GM12873 (cell line): Measurements from ENCODE around the gene RBPJ.

Experiments
- CTCF ChIP-seq: IDR thresholded peaks from 2 replicates; pipeline ENCODE4 v1.5.1; 2012; ENCODE audit warnings: low read depth, mild to moderate bottlenecking, moderate library complexity, low read length, control low read depth; ENCODE audit not compliant: insufficient read depth; ENCODE audit errors: missing control alignments

The RBPJ gene

GRCh38 chr4:26426892-26427291 lies 106.1 kb downstream of the RBPJ start:
- no peak for TF ChIP-seq CTCF

DNA sequence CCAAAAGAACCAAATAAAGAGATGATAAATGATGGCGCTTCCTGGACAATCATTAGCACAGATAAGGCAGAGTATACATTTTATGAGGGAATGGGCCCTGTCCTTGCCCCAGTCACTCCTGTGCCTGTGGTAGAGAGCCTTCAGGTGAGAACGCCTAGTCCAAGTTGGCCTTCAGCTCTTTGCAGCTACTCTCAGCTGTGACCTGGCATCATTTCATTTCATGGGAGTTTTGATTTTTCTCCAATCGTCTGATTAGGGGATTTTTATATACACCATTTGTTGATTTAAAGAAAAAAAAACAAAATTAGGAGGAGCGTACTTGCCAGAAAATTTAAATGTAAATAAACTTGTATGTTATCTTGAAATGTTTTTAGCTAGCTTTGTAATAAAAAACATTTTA lies 109.1 kb downstream of the RBPJ start:
- no peak for TF ChIP-seq CTCF

DNA sequence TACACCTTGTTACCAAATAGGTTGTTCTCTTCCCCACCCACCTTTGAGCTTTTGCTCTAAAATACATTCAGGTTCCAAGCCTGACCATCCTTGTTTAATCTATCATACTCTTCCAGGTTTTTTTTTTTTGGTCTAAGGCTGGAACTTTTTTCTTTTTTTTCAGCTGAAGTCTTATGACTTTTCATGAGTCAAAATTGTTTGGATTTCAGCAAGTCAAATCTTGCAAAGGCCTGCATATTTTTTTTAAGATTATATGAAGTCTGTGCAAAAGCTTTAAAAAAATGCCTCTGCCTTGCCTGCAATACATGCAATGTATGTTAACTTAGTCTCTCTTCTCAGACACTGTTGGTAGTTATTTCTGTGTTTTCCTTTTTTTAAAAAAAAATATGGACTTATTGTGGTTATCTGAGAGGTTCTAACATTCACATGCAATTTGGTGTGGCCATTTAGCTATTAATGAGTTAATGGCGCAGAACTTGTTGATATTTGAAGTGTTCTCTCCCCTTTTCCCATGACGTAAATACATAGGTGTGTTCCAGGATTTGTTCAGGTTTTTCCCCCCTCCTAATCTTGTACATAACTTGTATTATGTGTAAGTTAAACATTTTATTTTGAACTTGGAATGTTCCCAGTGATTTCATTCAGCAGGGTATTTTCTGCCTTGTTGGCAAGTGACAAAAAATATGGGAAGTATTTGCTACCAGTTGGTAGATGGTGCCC lies 110.8 kb downstream of the RBPJ start:
- TF ChIP-seq CTCF, result no peak

DNA sequence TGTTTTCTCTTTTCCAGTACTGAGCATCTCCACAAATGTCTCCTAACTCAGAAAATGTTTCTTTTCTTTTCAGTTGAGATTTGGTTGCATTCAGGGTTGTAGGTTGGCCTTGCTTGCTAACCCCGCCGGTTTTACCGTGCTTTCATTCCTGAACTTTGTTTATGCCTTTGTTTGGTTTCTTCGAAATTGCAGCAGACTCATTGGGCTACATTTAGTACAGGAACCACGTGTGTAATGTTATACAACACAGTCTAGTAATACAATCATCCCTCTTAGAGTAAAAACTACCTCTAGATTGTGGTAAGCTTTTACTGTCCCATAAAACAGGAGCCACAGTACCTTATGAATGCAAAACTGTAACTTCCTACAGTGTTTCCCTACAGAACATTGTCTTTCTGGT lies 111.6 kb downstream of the RBPJ start:
- no peak for TF ChIP-seq CTCF

- TF ChIP-seq CTCF, result no peak
These were observed 112.7 kb downstream of the RBPJ start for GRCh38 chr4:26433556-26433955.

- TF ChIP-seq CTCF, result no peak
These were observed 113.3 kb downstream of the RBPJ start for GRCh38 chr4:26434030-26434639.

GRCh38 chr4:26441102-26441501 lies 120.3 kb downstream of the RBPJ start:
- TF ChIP-seq CTCF, result no peak
